Hepatocyte (in vitro differentiated cells): Measurements from ENCODE around the gene ETF1. TPM values are rescaled to one million over a fixed set of nuclear protein-coding genes. Genes with fewer than 3 reads are reported as not detected.

ENCODE experiments used
- DNase-seq: peaks from one replicate; pipeline ENCODE4 v3.0.0-alpha.2; 2016; ENCODE audit warnings: low spot score
- H2AFZ ChIP-seq: fragments of 200-600 bp; sonication (generic); 2 replicates; pipeline ENCODE4 v1.6.0; 2016; ENCODE audit warnings: antibody characterized with exemption, mild to moderate bottlenecking
- H3K27ac ChIP-seq: fragments of 200-600 bp; sonication (generic); 2 replicates; pipeline ENCODE4 v1.5.1; 2016; ENCODE audit warnings: mild to moderate bottlenecking
- H3K27me3 ChIP-seq: fragments of 200-600 bp; sonication (generic); 2 replicates; pipeline ENCODE4 v1.6.1; 2016
- H3K36me3 ChIP-seq: fragments of 200-600 bp; sonication (generic); replicated peaks from 2 replicates; pipeline ENCODE4 v1.5.1; 2016; ENCODE audit warnings: low read depth; ENCODE audit not compliant: insufficient read depth
- H3K4me1 ChIP-seq: fragments of 200-600 bp; sonication (generic); 2 replicates; pipeline ENCODE4 v1.5.1; 2016; ENCODE audit warnings: mild to moderate bottlenecking, moderate library complexity; ENCODE audit not compliant: insufficient read depth
- H3K4me2 ChIP-seq: fragments of 200-600 bp; sonication (generic); 2 replicates; pipeline ENCODE4 v1.6.0; 2016
- H3K4me3 ChIP-seq: fragments of 200-600 bp; sonication (generic); 2 replicates; pipeline ENCODE4 v1.5.1; 2016; ENCODE audit warnings: mild to moderate bottlenecking
- H3K79me2 ChIP-seq: fragments of 200-600 bp; sonication (generic); 2 replicates; pipeline ENCODE4 v1.6.0; 2017; ENCODE audit warnings: mild to moderate bottlenecking
- H3K9me2 ChIP-seq: fragments of 200-600 bp; sonication (generic); replicated peaks from 2 replicates; pipeline ENCODE4 v1.6.0; 2017; ENCODE audit warnings: mild to moderate bottlenecking; ENCODE audit not compliant: insufficient read depth
- H3K9me3 ChIP-seq: fragments of 200-600 bp; sonication (generic); 2 replicates; pipeline ENCODE4 v1.5.1; 2016; ENCODE audit warnings: low read depth, mild to moderate bottlenecking
- H4K20me1 ChIP-seq: fragments of 200-600 bp; sonication (generic); 2 replicates; pipeline ENCODE4 v1.6.0; 2016; ENCODE audit warnings: mild to moderate bottlenecking; ENCODE audit not compliant: insufficient read depth, poor library complexity, severe bottlenecking
- EZH2 ChIP-seq: fragments of 200-600 bp; sonication (generic); IDR thresholded peaks from 2 replicates; pipeline ENCODE4 v1.6.1; 2016; ENCODE audit warnings: antibody characterized with exemption, mild to moderate bottlenecking, borderline replicate concordance
- EZH2phosphoT487 ChIP-seq: fragments of 200-600 bp; sonication (generic); IDR thresholded peaks from one replicate; pipeline ENCODE4 v1.6.1; 2018; ENCODE audit warnings: antibody characterized with exemption, mild to moderate bottlenecking, low read depth, moderate library complexity; ENCODE audit not compliant: unreplicated experiment, severe bottlenecking
- WGBS: methylation state at CpG from one replicate; pipeline ENCODE4 v1.1.6; 2016; ENCODE audit warnings: low lambda C conversion rate; ENCODE audit errors: missing lambda C conversion rate; 5-methylcytosine and 5-hydroxymethylcytosine counted together
- polyA plus RNA-seq: library from polyadenylated mRNA; unstranded; fragments of >200 nt; fragmentation: Nextera tagmentation; extraction: Ambion mirVana; gene quantifications from 2 replicates; pipeline ENCODE4 v1.2.1, GENCODE V29; 2016
- total RNA-seq: library from RNA; depleted of rRNA; stranded (reverse); fragments of >200 nt; gene quantifications from 2 replicates; pipeline ENCODE4 v1.2.3, GENCODE V29; 2014
- TF ChIP-seq, protein P1 (sequence below): fragments of 200-600 bp; sonication (generic); IDR thresholded peaks from 2 replicates; pipeline ENCODE4 v1.5.1; 2016; ENCODE audit warnings: antibody characterized with exemption, mild to moderate bottlenecking; ENCODE audit not compliant: poor library complexity

Gene ETF1
- total and polyA plus RNA-seq, 2 experiments from 2014 or later = 42.6 to 93.3 TPM

GRCh38 chr5:138461343-138462125 lies 81.5 kb downstream of the ETF1 start:
- no peak overlapping the region for H2AFZ ChIP-seq
- H3K4me3 ChIP-seq = no peak overlapping the region
- DNase-seq = peak; percentile 42
- no peaks in the 10 kb centered on the region for H3K27me3 ChIP-seq
- no peaks in the 10 kb centered on the region for H3K79me2 ChIP-seq
- peaks cover 10% of the 10 kb centered on the region for H4K20me1 ChIP-seq
- TF ChIP-seq, protein P1, sequence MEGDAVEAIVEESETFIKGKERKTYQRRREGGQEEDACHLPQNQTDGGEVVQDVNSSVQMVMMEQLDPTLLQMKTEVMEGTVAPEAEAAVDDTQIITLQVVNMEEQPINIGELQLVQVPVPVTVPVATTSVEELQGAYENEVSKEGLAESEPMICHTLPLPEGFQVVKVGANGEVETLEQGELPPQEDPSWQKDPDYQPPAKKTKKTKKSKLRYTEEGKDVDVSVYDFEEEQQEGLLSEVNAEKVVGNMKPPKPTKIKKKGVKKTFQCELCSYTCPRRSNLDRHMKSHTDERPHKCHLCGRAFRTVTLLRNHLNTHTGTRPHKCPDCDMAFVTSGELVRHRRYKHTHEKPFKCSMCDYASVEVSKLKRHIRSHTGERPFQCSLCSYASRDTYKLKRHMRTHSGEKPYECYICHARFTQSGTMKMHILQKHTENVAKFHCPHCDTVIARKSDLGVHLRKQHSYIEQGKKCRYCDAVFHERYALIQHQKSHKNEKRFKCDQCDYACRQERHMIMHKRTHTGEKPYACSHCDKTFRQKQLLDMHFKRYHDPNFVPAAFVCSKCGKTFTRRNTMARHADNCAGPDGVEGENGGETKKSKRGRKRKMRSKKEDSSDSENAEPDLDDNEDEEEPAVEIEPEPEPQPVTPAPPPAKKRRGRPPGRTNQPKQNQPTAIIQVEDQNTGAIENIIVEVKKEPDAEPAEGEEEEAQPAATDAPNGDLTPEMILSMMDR = no peak
- no peaks in the 10 kb centered on the region for H3K9me3 ChIP-seq
- peaks cover 6% of the 10 kb centered on the region for H3K4me1 ChIP-seq
- 87% methylated on average over 11 of the region's 11 CpGs for WGBS
- no peaks in the 10 kb centered on the region for H3K9me2 ChIP-seq
- H3K27ac ChIP-seq = no peak overlapping the region
- H3K36me3 ChIP-seq = no peaks in the 10 kb centered on the region
- H3K4me2 ChIP-seq = no peak overlapping the region

DNA sequence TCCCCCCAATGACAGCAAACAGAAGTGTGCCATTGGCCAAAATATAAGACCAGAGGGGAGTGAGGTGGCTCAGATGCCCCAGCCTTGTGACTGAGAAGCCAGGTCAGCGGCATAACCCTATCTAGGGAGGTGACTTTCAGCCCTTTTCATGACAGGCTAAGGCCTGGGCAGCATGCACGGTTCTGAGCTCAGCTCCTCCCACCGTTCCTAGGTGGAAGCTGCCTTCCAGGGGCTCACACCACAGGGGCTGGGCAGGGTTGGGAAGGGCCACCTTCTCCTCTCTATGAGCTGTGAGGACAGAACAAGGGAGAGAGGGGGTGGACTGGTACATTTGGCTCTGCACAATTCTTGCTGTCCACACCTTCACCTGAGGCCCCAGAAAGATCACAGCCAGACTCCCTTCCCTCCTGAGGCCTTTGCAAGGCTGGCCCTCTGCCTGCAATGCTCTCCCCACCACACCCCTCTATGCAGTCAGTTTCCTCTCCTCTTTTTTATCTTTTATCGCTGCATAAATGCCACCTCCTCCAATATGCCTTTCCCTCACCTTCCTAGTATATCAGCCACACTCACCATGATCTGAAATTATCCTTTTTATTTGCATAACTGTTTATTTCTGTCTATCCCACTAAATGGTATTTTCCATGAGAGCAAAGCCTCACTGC lies 82.9 kb downstream of the ETF1 start:
- no peak overlapping the region for H3K27ac ChIP-seq
- no peaks in the 10 kb centered on the region for H4K20me1 ChIP-seq
- peaks cover 6% of the 10 kb centered on the region for H3K4me1 ChIP-seq
- no peaks in the 10 kb centered on the region for H3K9me3 ChIP-seq
- no peaks in the 10 kb centered on the region for H3K36me3 ChIP-seq
- no peak overlapping the region for H3K4me2 ChIP-seq
- no peaks in the 10 kb centered on the region for H3K9me2 ChIP-seq
- TF ChIP-seq EZH2phosphoT487 (no peak), EZH2 (no peak)
- TF ChIP-seq, protein P1 = no peak
- no peak overlapping the region for H3K4me3 ChIP-seq
- H3K79me2 ChIP-seq = no peaks in the 10 kb centered on the region
- WGBS = 77% methylated on average over 4 of the region's 4 CpGs
- no peak overlapping the region for H2AFZ ChIP-seq
- DNase-seq = peak; percentile 5
- no peaks in the 10 kb centered on the region for H3K27me3 ChIP-seq

GRCh38 chr5:138459311-138459933 lies 83.6 kb downstream of the ETF1 start:
- TF ChIP-seq EZH2 = no peak
- TF ChIP-seq EZH2phosphoT487 = no peak
- TF ChIP-seq, protein P1 = no peak
- Histone ChIP-seq H3K4me1 (peaks cover 6% of the 10 kb centered on the region), H3K9me3 (no peaks in the 10 kb centered on the region), H4K20me1 (no peaks in the 10 kb centered on the region), H3K36me3 (no peaks in the 10 kb centered on the region), H2AFZ (no peak overlapping the region), H3K4me3 (no peak overlapping the region), H3K27me3 (no peaks in the 10 kb centered on the region), H3K79me2 (no peaks in the 10 kb centered on the region), H3K4me2 (no peak overlapping the region), H3K27ac (no peak overlapping the region), H3K9me2 (no peaks in the 10 kb centered on the region)
- DNase-seq = peak; percentile 7
- 84% methylated on average over 11 of the region's 11 CpGs for WGBS
